H9 (cell line): ENCODE data around the gene MYO18B. TPM values are rescaled to one million over a fixed set of nuclear protein-coding genes. Genes with fewer than 3 reads are reported as not detected.

ENCODE experiments used
- DNase-seq: peaks from one replicate; pipeline ENCODE4 v3.0.0-alpha.2; 2017
- H2AFZ ChIP-seq: one replicate; pipeline ENCODE4 v1.6.1; 2013; ENCODE audit warnings: mild to moderate bottlenecking, low read length, control low read depth, moderate library complexity
- H2AK5ac ChIP-seq: 2 replicates; pipeline ENCODE4 v1.6.1; 2013; ENCODE audit warnings: low read length, control low read depth, mixed read lengths; ENCODE audit not compliant: insufficient read length
- H2BK120ac ChIP-seq: one replicate; pipeline ENCODE4 v1.6.1; 2013; ENCODE audit warnings: low read depth, mild to moderate bottlenecking, low read length, control low read depth, inconsistent platforms; ENCODE audit not compliant: poor library complexity, severe bottlenecking
- H2BK12ac ChIP-seq: 2 replicates; pipeline ENCODE4 v1.6.1; 2013; ENCODE audit warnings: low read length, control low read depth, mixed read lengths, low read depth; ENCODE audit not compliant: insufficient read length
- H2BK15ac ChIP-seq: 2 replicates; pipeline ENCODE4 v1.6.1; 2013; ENCODE audit warnings: low read depth, low read length, control low read depth
- H2BK20ac ChIP-seq: one replicate; pipeline ENCODE4 v1.6.1; 2013; ENCODE audit warnings: low read depth, mild to moderate bottlenecking, low read length, control low read depth, inconsistent platforms; ENCODE audit not compliant: poor library complexity, severe bottlenecking
- H2BK5ac ChIP-seq: 2 replicates; pipeline ENCODE4 v1.6.1; 2013; ENCODE audit warnings: low read length, control low read depth, mixed read lengths; ENCODE audit not compliant: insufficient read length
- H3K14ac ChIP-seq: 2 replicates; pipeline ENCODE4 v1.6.1; 2013; ENCODE audit warnings: low read length, control low read depth; ENCODE audit not compliant: insufficient read depth
- H3K18ac ChIP-seq: 2 replicates; pipeline ENCODE4 v1.6.1; 2013; ENCODE audit warnings: low read depth, mild to moderate bottlenecking, mixed read lengths, low read length, control low read depth; ENCODE audit not compliant: insufficient read length
- H3K23ac ChIP-seq: 2 replicates; pipeline ENCODE4 v1.6.1; 2013; ENCODE audit warnings: low read length, control low read depth, mixed read lengths, low read depth; ENCODE audit not compliant: insufficient read length
- H3K23me2 ChIP-seq: 2 replicates; pipeline ENCODE4 v1.6.1; 2013; ENCODE audit warnings: low read depth, mild to moderate bottlenecking, mixed read lengths, low read length, control low read depth; ENCODE audit not compliant: insufficient read length, poor library complexity, severe bottlenecking
- H3K27ac ChIP-seq: 2 replicates; pipeline ENCODE4 v1.5.1; 2013; ENCODE audit warnings: low read length, control low read depth, mixed read lengths, low read depth; ENCODE audit not compliant: insufficient read length
- H3K27me3 ChIP-seq: 2 replicates; pipeline ENCODE4 v1.6.1; 2013; ENCODE audit warnings: low read length, control low read depth, inconsistent platforms; ENCODE audit not compliant: insufficient read depth
- H3K4ac ChIP-seq: 2 replicates; pipeline ENCODE4 v1.6.1; 2013; ENCODE audit warnings: low read depth, mild to moderate bottlenecking, control low read depth, inconsistent platforms, low read length, moderate library complexity
- H3K4me1 ChIP-seq: 2 replicates; pipeline ENCODE4 v1.6.1; 2013; ENCODE audit warnings: low read length, control low read depth, inconsistent platforms; ENCODE audit not compliant: insufficient read depth
- H3K4me2 ChIP-seq: 2 replicates; pipeline ENCODE4 v1.6.1; 2013; ENCODE audit warnings: low read length, control low read depth, mixed read lengths; ENCODE audit not compliant: insufficient read length, insufficient read depth
- H3K56ac ChIP-seq: 2 replicates; pipeline ENCODE4 v1.6.1; 2013; ENCODE audit warnings: low read depth, mild to moderate bottlenecking, mixed read lengths, low read length, control low read depth; ENCODE audit not compliant: insufficient read length
- H3K79me1 ChIP-seq: 2 replicates; pipeline ENCODE4 v1.6.1; 2013; ENCODE audit warnings: low read depth, mild to moderate bottlenecking, moderate library complexity, low read length, control low read depth, inconsistent platforms; ENCODE audit not compliant: insufficient read depth, poor library complexity, severe bottlenecking
- H3K79me2 ChIP-seq: 2 replicates; pipeline ENCODE4 v1.6.1; 2013; ENCODE audit warnings: low read length, control low read depth, inconsistent platforms; ENCODE audit not compliant: insufficient read depth
- H3K9ac ChIP-seq: 2 replicates; pipeline ENCODE4 v1.6.1; 2013; ENCODE audit warnings: low read length, control low read depth, mixed read lengths; ENCODE audit not compliant: insufficient read length; ENCODE audit errors: extremely low read depth
- H3K9me3 ChIP-seq: one replicate; pipeline ENCODE4 v1.6.1; 2013; ENCODE audit warnings: low read depth, low read length, inconsistent platforms; ENCODE audit not compliant: control insufficient read depth
- H3T11ph ChIP-seq: one replicate; pipeline ENCODE4 v1.6.1; 2013; ENCODE audit warnings: mild to moderate bottlenecking, low read length, control low read depth, inconsistent platforms
- H4K20me1 ChIP-seq: one replicate; pipeline ENCODE4 v1.6.1; 2013; ENCODE audit not compliant: control insufficient read depth, insufficient read length, insufficient read depth
- H4K5ac ChIP-seq: 2 replicates; pipeline ENCODE4 v1.6.1; 2013; ENCODE audit warnings: low read depth, mild to moderate bottlenecking, mixed read lengths, low read length, control low read depth; ENCODE audit not compliant: insufficient read length
- H4K8ac ChIP-seq: replicated peaks from 2 replicates; pipeline ENCODE4 v1.6.1; 2013; ENCODE audit warnings: low read length, control low read depth, mixed read lengths, low read depth; ENCODE audit not compliant: insufficient read length
- H4K91ac ChIP-seq: 2 replicates; pipeline ENCODE4 v1.6.1; 2013; ENCODE audit warnings: low read depth, mild to moderate bottlenecking, moderate library complexity, mixed read lengths, low read length, control low read depth; ENCODE audit not compliant: insufficient read length
- H3K27ac Mint-ChIP-seq, 3 experiments: 2 replicates in 2 of 3; 3 replicates in 1 of 3; pipeline ENCODE4 v1.8.0; 2020 to 2021; ENCODE audit warnings: mixed read lengths in 3 of 3, mild to moderate bottlenecking in 1 of 3, moderate library complexity in 1 of 3
- H3K27me3 Mint-ChIP-seq: 2 replicates; pipeline ENCODE4 v1.8.0; 2021; ENCODE audit warnings: low read depth, mild to moderate bottlenecking, moderate library complexity, mixed read lengths
- H3K36me3 Mint-ChIP-seq, 3 experiments: 2 replicates in 2 of 3; 3 replicates in 1 of 3; pipeline ENCODE4 v1.8.0; 2020 to 2021; ENCODE audit warnings: low read depth in 3 of 3, mixed read lengths in 3 of 3; ENCODE audit not compliant: insufficient read depth in 1 of 3
- H3K4me1 Mint-ChIP-seq, 2 experiments: 2 replicates each; pipeline ENCODE4 v1.8.0; 2020; ENCODE audit warnings: mixed read lengths in 2 of 2
- H3K4me3 Mint-ChIP-seq, 2 experiments: 2 replicates in 1 of 2; 3 replicates in 1 of 2; pipeline ENCODE4 v1.8.0; 2020 to 2021; ENCODE audit warnings: mild to moderate bottlenecking in 2 of 2, mixed read lengths in 2 of 2, moderate library complexity in 1 of 2
- H3K9me3 Mint-ChIP-seq, 2 experiments: 2 replicates in 1 of 2; 3 replicates in 1 of 2; pipeline ENCODE4 v1.8.0; 2020; ENCODE audit warnings: mild to moderate bottlenecking in 2 of 2, mixed read lengths in 2 of 2, moderate library complexity in 1 of 2
- WGBS: extraction: QIAGEN DNeasy Blood & Tissue Kit; methylation state at CpG from one replicate; pipeline ENCODE4 v1.1.7; 2013; ENCODE audit warnings: missing lambda C conversion rate, low lambda C conversion rate, mixed read lengths; ENCODE audit not compliant: insufficient read length; ENCODE audit errors: extremely low coverage; 5-methylcytosine and 5-hydroxymethylcytosine counted together
- total RNA-seq: library from RNA; stranded (reverse); gene quantifications from 2 replicates; pipeline ENCODE4 v1.2.1, GENCODE V29; 2021
- TF ChIP-seq, protein P1 (sequence below): fragments of 200-600 bp; sonication (generic); conservative IDR thresholded peaks from 3 replicates; pipeline ENCODE4 v1.8.0; 2021; ENCODE audit warnings: antibody characterized with exemption, mild to moderate bottlenecking

Gene MYO18B
- total RNA-seq, 1 experiment from 2014 or later, result 0.46 TPM

DNA sequence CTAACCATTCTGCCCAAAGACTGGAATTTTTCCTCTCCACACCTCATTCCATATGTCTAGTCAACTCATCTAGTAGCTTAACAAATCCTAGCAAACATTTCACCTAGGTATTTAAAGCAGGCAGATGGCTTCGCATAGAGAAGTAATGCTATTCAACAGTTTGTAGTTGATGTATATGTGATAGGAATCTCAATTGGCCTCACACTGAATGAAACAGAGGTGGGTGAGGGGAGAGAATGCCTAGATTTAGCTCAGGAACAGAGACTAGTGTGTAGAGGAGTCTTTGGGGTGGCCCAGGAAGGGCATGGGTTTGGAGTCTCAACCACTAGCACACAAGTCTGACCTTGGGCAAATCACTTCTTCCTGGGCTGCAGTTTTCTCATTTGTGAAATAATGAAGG is 196.2 kb downstream of the MYO18B start:
- Histone ChIP-seq H2BK20ac (no peak overlapping the region), H3K23me2 (no peaks in the 10 kb centered on the region), H2AFZ (no peak overlapping the region), H3K4me2 (no peak overlapping the region), H3K4me1 (peaks cover 13% of the 10 kb centered on the region), H2AK5ac (no peak overlapping the region), H3T11ph (no peak overlapping the region), H2BK5ac (no peak overlapping the region), H3K9me3 (no peaks in the 10 kb centered on the region), H3K79me2 (no peaks in the 10 kb centered on the region), H3K9ac (no peak overlapping the region), H3K27ac (no peak overlapping the region), H2BK15ac (no peak overlapping the region), H4K91ac (no peak overlapping the region), H3K14ac (no peak overlapping the region), H4K20me1 (no peaks in the 10 kb centered on the region), H2BK120ac (no peak overlapping the region), H3K23ac (no peak overlapping the region), H4K5ac (no peak overlapping the region), H3K56ac (no peak overlapping the region), H3K79me1 (no peaks in the 10 kb centered on the region), H2BK12ac (no peak overlapping the region), H3K4ac (no peak overlapping the region), H3K18ac (no peak overlapping the region), H3K27me3 (no peaks in the 10 kb centered on the region; the same call in 1 of the 2 replicates), H4K8ac (no peak overlapping the region)
- Mint-ChIP-seq H3K4me1 (peaks cover 66 to 70% of the 10 kb centered on the region in 2 experiments), H3K9me3 (peaks cover 2 to 3% of the 10 kb centered on the region in 2 experiments; a peak in 3 of 5 replicates), H3K27ac (no peak overlapping the region), H3K27me3 (peaks cover 8% of the 10 kb centered on the region), H3K4me3 (no peak overlapping the region), H3K36me3 (peaks cover 0 to 5% (median 0%) of the 10 kb centered on the region in 3 experiments; a peak in 3 of 7 replicates)
- DNase-seq, result no peak
- no CpG with 5 or more reads among the region's 1 CpG for WGBS
- TF ChIP-seq, protein P1, sequence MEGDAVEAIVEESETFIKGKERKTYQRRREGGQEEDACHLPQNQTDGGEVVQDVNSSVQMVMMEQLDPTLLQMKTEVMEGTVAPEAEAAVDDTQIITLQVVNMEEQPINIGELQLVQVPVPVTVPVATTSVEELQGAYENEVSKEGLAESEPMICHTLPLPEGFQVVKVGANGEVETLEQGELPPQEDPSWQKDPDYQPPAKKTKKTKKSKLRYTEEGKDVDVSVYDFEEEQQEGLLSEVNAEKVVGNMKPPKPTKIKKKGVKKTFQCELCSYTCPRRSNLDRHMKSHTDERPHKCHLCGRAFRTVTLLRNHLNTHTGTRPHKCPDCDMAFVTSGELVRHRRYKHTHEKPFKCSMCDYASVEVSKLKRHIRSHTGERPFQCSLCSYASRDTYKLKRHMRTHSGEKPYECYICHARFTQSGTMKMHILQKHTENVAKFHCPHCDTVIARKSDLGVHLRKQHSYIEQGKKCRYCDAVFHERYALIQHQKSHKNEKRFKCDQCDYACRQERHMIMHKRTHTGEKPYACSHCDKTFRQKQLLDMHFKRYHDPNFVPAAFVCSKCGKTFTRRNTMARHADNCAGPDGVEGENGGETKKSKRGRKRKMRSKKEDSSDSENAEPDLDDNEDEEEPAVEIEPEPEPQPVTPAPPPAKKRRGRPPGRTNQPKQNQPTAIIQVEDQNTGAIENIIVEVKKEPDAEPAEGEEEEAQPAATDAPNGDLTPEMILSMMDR, result no peak
